ENCODE data around the gene SDK1. TPM values are rescaled to one million over a fixed set of nuclear protein-coding genes. Genes with fewer than 3 reads are reported as not detected.

The SDK1 gene
- total and polyA plus RNA-seq, 7 donors, result 0.31 to 2.4 (median 1.3) TPM

DNA sequence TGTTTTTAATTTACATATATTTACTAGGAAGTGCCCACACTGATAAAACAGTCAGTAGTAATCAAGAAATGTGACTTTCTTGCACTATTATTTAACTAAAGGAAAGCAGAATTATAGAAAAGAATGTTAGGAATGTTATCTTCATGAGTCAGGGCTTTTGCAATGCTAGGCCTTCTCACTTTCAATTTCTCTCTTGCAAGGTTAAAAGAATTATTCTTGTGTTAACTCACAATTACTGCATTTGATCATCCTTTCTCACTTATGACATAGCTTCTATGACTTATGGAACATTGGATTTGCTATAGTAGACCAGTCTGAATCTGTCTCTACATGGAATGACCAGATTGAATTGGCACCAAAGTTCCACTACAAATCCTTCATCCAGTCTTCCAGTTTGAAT, 192.4 kb downstream of the SDK1 start:
- intact Hi-C loops (cut with DNase I), result no loop called here
- TF ChIP-seq, protein P1, sequence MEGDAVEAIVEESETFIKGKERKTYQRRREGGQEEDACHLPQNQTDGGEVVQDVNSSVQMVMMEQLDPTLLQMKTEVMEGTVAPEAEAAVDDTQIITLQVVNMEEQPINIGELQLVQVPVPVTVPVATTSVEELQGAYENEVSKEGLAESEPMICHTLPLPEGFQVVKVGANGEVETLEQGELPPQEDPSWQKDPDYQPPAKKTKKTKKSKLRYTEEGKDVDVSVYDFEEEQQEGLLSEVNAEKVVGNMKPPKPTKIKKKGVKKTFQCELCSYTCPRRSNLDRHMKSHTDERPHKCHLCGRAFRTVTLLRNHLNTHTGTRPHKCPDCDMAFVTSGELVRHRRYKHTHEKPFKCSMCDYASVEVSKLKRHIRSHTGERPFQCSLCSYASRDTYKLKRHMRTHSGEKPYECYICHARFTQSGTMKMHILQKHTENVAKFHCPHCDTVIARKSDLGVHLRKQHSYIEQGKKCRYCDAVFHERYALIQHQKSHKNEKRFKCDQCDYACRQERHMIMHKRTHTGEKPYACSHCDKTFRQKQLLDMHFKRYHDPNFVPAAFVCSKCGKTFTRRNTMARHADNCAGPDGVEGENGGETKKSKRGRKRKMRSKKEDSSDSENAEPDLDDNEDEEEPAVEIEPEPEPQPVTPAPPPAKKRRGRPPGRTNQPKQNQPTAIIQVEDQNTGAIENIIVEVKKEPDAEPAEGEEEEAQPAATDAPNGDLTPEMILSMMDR (IDR thresholded peaks at IDR 0.05), result no peak
- DNase-seq (no peak), ATAC-seq (no peak)
- Histone ChIP-seq H3K27me3 (ENCODE audit: insufficient read depth in 3 of 3, low read length in 2 of 3) (no peaks in the 10 kb centered on the region), H3K36me3 (ENCODE audit: insufficient read depth in 1 of 2, low read depth in 1 of 2) (no peaks in the 10 kb centered on the region), H3K9me3 (no peaks in the 10 kb centered on the region), H3K27ac (no peak overlapping the region), H3K4me3 (no peak overlapping the region), H3K4me1 (no peaks in the 10 kb centered on the region)

DNA sequence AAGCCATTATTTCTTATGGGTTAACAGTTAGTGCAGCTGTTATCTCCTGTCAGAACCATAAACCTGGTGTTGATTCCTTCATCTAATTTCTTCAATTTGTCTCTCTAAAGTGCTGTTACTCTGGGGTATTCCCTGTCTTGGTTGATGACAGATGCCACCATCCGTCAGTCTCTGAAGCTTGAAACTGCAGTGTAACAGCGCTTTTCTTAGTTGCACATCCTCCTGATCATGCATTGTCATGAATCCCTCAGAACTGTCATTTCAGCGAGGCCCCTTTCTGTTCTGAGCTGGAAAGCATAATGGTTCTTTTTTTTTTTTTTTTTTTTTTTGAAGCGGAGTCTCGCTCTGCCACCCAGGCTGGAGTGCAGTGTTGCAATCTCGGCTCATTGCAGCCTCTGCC, 193.9 kb downstream of the SDK1 start:
- Histone ChIP-seq H3K9me3 (peaks cover 3% of the 10 kb centered on the region), H3K4me1 (no peaks in the 10 kb centered on the region), H3K4me3 (no peak overlapping the region), H3K27me3 (ENCODE audit: insufficient read depth in 3 of 3, low read length in 2 of 3) (no peaks in the 10 kb centered on the region), H3K27ac (no peak overlapping the region), H3K36me3 (ENCODE audit: insufficient read depth in 1 of 2, low read depth in 1 of 2) (no peaks in the 10 kb centered on the region)
- DNase-seq (no peak), ATAC-seq (no peak)
- WGBS, 3 donors, result 70 to 84% (median 70%) methylated on average over 4 to 6 of the region's 6 CpGs
- intact Hi-C loops (cut with DNase I), result no loop called here
- TF ChIP-seq, protein P1 (IDR thresholded peaks at IDR 0.05), result no peak

DNA sequence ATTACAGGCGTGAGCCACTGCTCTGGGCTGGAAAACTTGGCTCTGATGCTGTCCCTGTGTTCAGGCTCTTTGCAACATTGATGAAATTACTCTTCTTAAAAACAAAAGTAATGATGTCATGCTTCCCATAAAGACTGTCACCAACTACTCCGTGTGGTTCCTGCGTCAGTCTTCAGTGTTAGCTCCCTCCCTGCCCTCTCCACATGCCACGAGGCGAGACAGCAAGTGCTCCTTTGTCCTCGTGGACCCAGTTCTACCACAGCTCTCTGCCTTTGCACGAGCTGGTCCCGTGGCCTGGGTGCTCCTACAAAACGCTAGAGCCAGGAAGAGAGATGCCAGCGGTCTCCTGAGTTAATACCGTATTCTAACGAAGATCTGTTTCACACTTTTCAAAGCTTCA, 194.5 kb downstream of the SDK1 start:
- TF ChIP-seq, protein P1 (IDR thresholded peaks at IDR 0.05), result no peak
- Histone ChIP-seq H3K27ac (no peak overlapping the region), H3K27me3 (ENCODE audit: insufficient read depth in 3 of 3, low read length in 2 of 3) (no peaks in the 10 kb centered on the region), H3K4me3 (no peak overlapping the region), H3K4me1 (no peaks in the 10 kb centered on the region), H3K36me3 (ENCODE audit: insufficient read depth in 1 of 2, low read depth in 1 of 2) (no peaks in the 10 kb centered on the region), H3K9me3 (peaks cover 8% of the 10 kb centered on the region)
- ATAC-seq, result no peak
- DNase-seq, result no peak
- 76 to 81% (median 80%) methylated on average over 12 of the region's 12 CpGs for WGBS, 3 donors
- intact Hi-C loops (cut with DNase I), result no loop called here

DNA sequence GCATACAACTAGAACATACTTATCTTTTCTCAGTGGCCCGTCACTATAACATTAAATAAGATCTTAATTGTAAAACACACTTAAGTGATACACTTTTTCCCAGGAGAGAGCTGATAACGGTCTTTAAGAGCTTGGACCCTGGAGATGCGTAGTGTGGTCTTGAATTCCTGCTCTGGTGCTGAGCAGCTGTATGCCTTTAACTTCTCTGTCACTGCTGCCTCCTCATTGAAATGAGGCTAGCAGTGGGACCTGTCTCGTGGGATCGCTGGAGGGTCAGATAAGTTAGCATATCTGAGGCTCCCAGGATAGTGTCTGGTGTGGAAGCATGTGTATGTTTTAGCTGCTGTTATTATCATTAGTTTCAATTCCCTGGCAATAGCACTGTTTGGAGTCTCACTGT, 194.9 kb downstream of the SDK1 start:
- H3K4me3 ChIP-seq, result no peak overlapping the region
- 72 to 79% (median 78%) methylated on average over 5 of the region's 5 CpGs for WGBS, 3 donors
- DNase-seq, result no peak

DNA sequence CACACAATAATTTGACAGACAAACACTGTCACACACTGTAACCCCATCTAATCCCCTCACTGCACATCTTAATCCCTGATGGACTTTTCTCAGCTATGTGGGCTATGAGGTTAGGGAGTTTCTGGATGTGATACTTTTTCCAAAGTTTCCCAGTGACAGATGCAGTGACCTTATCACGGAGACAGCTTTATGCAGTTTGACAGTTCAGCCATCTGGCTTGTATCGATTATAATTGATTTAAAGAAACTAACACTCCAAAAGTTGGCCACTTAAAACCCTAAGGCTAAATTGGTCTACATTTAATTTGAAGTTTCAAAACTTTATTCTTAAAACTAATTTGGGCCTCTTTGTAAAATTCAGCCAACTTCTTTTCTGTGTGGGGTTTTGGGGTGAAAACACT, 196.7 kb downstream of the SDK1 start:
- no peak for DNase-seq
- Histone ChIP-seq H3K27ac (no peak overlapping the region), H3K4me3 (no peak overlapping the region), H3K36me3 (ENCODE audit: insufficient read depth in 1 of 2, low read depth in 1 of 2) (no peaks in the 10 kb centered on the region), H3K4me1 (no peaks in the 10 kb centered on the region), H3K27me3 (ENCODE audit: insufficient read depth in 3 of 3, low read length in 2 of 3) (no peaks in the 10 kb centered on the region), H3K9me3 (peaks cover 10% of the 10 kb centered on the region)
- TF ChIP-seq, protein P1 (IDR thresholded peaks at IDR 0.05), result no peak
- intact Hi-C loops (cut with DNase I), result no loop called here
- WGBS, 3 donors, result 40 to 53% (median 42%) methylated on average over 2 of the region's 2 CpGs
- ATAC-seq, result no peak

More for the DNA sequence above, 194.9 kb downstream of the SDK1 start:
- intact Hi-C loops (cut with DNase I), result no loop called here
- Histone ChIP-seq H3K27ac (no peak overlapping the region), H3K36me3 (ENCODE audit: insufficient read depth in 1 of 2, low read depth in 1 of 2) (no peaks in the 10 kb centered on the region), H3K4me1 (no peaks in the 10 kb centered on the region), H3K9me3 (peaks cover 10% of the 10 kb centered on the region), H3K27me3 (ENCODE audit: insufficient read depth in 3 of 3, low read length in 2 of 3) (no peaks in the 10 kb centered on the region)
- TF ChIP-seq, protein P1 (IDR thresholded peaks at IDR 0.05), result no peak
- no peak for ATAC-seq

All from psoas muscle (tissue), 8 donors.